HG03064 (cell line): ENCODE data around the gene TRPC4AP.

Source experiments
- ATAC-seq: cut with Tn5 transposase; IDR thresholded peaks from one replicate; pipeline ENCODE4 v1.9.1; 2021; ENCODE audit warnings: low read depth; ENCODE audit not compliant: unreplicated experiment

TRPC4AP gene

DNA sequence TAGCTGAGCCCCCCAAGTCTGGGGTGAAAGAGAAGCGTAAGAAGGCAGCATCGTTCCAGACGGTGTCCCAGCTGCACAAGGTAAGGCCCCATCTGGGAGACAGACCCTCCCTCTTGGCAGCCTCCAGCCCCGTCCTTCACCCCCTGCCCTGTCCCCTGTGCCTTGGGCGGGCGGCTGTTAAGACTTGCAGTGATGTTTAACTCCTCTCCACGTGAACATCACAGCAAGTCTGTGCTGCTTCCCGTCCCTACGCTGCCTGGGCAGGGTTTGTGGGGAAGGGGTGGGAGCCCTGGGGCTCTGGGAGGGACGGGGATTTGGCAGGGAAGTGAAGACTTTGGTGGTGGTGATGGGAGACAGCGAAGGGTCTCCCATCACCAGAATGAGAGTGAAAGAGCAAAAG lies 102.4 kb downstream of the TRPC4AP start:
- ATAC-seq, result no peak

DNA sequence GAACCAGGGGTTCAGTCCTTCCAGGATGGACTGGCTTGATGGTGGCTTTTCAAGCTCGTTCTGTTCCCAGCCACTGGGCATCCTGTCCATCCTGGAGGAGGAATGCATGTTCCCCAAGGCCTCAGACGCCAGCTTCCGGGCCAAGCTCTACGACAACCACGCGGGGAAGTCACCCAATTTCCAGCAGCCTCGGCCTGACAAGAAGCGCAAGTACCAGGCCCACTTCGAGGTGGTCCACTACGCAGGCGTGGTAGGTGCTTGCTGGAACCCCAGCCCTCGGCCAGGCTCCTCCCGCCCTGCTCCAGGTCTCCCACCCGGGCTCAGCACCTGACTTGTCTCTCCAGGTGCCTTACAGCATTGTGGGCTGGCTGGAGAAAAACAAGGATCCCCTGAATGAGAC lies 102.9 kb downstream of the TRPC4AP start:
- ATAC-seq, result no peak

DNA sequence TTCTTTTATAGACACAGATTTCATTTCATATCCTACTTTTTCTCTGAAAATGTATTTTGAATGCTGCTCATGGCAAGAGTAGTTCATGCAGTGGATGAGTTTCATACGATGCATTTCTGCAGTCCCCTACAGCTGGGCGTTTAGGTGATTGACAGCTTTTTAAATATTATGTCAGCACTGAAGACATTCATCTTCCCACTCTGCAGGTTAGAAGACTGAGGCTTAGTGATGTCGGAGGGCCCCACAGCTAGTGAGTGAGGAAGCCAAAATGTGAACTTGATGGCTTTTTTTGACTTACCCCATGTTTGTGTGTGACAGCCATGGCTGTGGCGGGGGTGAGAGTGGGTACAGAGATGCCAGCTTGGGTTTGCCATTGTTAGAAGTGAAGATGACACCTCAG lies 103.5 kb downstream of the TRPC4AP start:
- ATAC-seq, result no peak

DNA sequence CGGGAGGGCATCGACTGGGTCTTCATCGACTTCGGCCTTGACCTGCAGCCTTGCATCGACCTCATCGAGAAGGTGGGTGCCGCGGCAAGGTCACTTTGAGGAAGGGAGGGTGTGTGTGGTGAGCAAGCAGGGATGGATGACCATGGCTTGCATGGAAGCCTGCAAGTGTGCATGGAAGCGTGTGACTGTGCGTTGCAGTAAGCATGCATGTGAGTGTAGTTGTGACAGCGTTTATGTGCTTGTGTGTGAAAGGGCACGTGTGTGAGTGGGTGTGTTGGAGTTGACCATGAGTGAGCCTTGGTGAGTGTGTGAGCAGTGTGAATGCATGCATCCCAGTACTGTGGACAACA lies 104.4 kb downstream of the TRPC4AP start:
- ATAC-seq, result no peak

DNA sequence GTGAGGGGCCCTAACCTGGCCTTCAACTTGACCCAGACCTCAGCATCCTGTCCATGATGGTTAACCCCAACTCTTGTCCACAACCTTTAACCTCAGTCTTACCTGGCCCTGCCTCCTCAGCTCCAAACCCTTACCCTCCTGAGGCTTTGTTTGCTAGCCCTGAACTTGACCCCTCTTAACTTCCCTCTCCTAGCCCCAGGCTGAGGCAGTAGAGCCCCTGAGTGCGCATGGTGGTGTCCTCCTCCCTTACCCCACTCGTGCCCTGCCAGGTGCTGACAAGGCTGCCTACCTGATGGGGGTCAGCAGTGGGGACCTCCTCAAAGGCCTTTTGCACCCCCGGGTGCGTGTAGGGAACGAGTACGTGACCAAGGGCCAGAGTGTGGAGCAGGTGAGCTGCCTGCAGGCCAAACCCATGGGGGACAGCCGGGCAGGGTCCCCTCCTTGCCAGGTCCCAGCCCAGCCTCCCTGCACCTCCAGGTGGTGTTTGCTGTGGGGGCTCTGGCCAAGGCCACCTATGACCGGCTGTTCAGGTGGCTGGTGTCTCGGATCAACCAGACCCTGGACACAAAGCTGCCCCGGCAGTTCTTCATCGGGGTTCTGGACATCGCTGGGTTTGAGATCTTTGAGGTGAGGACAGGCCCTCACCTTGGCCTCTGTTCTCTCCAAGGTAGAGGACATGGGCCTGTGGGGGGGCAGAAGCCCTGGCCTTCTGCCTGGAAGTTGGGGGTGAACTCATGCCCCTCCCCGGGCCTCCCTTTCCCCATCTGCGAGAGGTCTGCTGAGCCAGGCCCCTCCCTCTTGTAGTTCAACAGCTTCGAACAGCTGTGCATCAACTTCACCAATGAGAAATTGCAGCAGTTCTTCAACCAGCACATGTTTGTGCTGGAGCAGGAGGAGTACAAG lies 105.1 kb downstream of the TRPC4AP start:
- no peak for ATAC-seq

DNA sequence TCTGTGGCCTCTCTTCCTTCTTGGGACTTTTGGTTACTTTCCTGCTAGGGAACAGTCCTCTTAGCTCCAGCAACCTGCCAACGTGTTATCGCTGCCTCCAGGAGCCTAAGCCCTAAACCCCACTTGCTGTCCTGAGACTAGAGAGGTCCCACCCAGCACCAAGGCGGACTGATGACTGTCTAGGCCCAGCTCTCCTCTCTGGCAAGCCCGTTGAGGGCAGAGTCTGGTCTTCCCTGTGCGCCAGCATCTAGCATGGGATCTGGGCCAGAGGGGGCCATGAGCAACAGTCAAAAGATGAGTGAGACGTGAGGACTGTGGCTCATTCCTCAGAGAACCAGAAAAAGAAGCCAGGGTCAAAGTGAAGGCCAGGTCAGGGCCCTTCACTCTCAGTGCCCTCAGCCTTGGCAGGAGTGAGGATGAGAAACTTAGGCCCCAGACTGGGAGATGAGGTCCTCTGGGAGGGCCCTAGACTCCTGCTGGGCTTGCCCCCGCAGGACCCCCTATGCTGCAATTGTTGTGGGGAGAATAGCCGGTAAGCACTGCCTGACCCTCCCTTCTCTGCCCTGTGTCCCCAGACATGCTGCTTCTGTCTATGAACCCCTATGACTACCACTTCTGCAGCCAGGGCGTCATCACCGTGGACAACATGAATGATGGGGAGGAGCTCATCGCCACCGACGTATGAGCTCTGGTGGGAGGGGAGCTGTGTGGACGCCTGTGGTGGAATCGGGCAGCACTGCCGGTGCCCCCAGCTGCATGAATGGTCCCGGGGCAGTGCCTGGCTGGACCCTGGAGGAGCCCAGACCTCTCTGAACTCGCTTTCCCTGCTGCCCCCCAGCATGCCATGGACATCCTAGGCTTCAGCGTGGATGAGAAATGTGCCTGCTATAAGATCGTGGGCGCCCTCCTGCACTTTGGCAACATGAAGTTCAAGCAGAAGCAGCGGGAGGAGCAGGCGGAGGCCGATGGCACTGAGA lies 106.0 kb downstream of the TRPC4AP start:
- no peak for ATAC-seq

DNA sequence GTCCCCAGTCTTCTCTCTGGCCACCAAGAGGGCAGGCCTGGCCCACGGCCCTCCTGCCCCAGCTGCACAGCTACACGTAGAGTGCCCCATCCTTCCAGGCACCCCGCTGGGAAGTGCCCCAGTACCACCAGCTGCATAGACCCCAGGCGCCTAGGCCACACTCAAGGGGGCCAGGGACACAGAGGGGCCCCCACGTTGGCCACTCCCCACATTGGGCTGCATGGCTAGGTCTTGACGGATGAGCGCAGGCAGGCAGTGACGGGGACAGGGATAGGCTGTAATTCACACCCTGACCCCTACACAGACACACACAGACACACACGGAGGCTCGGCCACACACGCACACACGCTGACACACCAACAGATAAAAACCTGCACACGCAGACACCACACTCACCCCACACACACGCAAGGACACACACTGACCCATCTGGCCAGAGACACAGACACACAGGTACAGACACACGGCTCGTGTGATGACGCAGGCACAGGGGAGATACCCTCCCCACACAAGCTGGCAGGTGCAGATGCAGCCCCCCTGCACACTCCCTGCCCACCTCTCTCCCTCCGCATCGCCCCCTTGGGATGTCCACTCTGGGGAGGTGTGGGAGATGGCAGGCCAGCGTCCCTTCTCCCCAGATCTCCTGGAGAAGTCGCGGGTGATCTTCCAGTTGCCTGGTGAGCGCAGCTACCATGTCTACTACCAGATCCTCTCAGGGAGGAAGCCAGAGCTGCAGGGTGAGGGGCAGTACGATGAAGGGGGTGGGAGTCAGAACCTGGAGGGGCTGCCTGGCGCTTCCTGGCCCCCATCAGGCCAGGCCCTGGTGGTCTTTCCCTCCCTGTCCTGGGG lies 106.9 kb downstream of the TRPC4AP start:
- ATAC-seq, result no peak

DNA sequence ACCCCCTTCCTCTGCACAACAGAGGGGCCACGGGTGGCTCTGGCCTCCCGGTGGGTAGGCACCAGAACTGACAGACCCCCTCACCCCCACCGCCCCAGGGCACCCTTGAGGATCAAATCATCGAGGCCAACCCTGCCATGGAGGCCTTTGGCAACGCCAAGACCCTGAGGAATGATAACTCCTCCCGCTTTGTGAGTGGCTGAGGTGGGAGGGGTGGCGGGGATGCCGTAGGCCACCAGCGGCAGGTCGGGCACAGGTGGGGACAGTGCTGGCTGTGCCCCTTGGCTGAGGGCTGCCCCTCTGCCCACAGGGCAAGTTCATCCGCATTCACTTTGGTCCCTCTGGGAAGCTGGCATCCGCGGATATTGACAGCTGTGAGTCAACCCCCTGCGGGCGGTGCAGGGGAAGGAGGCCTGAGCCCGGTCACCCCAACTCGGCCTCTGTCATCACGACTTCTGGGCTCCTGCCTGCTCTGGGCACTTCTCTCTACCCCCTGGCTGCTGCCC lies 107.8 kb downstream of the TRPC4AP start:
- ATAC-seq, result no peak

DNA sequence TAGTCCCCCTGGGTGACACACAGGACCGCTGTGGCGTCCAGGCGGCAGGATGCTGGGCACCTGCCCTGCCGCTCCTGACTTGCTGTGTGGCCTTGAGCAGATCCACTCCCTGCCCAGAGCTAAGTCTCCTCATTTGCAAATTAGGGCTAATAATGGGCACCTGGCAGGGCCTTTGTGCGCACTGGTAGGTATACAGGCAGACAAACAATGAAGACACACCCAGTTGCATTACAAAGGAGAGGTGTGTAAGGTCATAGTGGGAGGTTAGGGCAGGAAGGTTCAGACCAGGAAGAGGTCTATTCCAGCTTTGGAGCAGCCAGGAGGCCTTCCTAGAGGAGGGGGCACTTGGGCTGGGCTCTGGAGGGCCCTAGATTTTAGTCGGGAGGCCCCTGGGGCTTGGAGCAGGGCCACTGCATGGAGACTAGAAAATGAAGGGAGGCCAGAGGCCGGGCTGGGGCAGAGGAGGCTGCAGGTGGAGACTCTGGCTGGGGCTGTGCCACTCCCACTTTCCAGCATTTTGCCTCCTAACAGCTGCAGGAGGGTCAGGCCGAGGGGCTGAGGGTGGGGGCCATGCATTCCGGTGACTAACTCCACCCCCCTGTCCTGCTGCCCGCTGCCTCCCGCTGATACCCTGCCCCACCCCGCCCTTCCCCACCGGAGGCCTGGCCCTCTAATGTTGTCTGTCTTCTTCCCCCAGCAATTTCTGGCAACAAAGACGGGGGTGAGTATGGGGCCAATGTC lies 108.4 kb downstream of the TRPC4AP start:
- no peak for ATAC-seq

DNA sequence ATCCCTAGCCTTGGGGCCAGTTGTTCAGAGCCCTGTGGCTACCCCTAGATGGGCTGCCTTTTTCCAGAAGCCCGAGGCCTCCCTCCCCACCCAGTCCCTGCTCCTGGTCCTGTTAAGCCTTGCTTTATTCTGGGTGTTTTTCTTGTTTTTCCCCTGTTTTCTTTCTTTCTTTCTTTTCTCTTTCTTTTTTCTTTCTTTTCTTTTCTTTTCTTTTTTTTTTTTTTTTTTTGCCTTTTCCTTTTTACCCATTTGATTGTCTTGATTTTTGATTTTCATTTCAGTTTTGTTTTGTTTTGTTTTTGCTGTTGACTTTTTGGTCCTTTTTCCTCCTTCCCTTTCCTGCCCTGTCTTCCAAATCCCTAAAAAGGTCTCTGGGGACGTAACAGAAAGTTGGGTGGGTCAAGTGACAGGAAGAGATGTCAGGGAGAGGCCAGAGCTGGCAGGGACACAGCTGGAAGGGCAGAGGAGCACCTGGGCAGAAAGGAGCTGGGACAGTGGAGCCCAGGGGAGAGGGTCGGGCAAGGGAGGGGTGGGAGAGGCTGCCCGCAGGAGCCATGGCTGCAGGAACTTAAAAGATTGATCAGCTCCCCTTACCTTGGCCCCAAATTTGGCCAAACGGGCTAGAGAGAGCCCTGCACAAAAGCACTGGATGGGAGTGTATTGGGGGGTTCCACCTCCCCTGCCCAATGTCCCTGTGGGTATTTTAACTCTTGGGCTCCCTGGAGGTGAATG lies 109.4 kb downstream of the TRPC4AP start:
- ATAC-seq, result no peak

DNA sequence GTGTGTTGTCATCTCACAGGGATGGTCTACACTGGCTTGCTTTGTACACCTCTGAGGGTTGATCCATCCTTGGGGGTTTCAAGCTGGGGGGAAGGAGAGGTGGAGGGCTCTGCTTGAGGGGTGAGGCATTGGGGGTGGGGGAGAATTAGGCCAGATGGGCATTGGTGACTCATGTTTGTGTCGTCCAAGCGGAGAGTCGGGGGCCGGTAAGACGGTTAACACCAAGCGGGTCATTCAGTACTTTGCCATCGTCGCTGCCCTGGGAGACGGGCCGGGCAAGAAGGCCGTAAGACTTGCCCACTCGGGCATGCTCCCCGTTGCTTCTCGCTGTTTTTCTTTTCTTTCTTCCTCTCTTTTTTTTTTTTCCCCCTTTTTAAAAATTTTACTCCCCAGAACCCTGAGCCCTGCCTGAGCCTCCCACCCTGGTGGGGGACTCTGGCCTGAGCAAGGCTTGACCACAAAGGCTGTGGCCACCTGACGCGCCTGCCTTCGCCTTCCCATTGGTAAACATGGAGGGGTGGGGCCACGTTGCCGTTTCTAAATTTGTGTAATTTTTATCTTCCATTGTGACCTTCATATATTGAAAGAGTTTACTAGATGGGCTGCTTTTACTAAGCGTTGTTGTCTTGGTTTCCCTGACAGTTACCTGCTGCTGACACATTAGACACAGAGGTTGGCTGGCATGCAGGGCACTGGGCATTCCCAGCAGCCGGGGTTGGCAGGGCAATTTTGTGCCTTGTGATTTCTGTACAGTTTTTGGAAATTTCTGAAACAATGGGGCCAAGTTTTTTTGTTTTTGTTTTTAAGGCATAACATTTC lies 110.1 kb downstream of the TRPC4AP start:
- no peak for ATAC-seq

DNA sequence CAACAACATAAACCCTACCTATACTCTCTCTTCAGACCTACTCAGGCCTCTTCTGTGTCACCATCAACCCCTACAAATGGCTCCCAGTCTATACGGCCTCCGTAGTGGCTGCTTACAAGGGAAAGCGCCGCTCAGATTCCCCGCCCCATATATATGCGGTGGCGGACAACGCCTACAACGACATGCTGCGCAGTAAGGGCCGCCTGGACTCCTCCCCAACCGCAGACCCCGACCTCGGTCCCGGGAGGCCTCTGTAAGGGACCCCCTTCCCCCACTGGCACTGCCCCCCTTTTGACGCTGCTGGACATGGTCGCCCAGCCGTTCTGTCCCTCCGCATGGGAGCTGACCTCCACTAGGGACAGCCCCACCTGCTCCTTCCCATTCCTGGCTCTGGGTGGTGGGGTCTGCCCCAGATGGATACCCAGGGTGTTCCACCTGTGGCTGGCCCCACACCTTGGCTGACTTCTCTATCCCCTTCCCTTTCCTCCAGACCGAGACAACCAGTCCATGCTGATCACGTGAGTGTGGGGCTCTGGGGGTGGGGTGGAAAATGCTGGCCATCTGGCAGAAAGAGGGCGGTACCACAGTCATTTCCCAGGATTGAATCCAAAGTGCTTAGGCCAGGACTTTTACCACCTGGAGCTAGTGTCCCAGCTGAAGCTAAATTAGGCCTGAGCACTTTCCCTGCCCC lies 111.9 kb downstream of the TRPC4AP start:
- ATAC-seq, result no peak

DNA sequence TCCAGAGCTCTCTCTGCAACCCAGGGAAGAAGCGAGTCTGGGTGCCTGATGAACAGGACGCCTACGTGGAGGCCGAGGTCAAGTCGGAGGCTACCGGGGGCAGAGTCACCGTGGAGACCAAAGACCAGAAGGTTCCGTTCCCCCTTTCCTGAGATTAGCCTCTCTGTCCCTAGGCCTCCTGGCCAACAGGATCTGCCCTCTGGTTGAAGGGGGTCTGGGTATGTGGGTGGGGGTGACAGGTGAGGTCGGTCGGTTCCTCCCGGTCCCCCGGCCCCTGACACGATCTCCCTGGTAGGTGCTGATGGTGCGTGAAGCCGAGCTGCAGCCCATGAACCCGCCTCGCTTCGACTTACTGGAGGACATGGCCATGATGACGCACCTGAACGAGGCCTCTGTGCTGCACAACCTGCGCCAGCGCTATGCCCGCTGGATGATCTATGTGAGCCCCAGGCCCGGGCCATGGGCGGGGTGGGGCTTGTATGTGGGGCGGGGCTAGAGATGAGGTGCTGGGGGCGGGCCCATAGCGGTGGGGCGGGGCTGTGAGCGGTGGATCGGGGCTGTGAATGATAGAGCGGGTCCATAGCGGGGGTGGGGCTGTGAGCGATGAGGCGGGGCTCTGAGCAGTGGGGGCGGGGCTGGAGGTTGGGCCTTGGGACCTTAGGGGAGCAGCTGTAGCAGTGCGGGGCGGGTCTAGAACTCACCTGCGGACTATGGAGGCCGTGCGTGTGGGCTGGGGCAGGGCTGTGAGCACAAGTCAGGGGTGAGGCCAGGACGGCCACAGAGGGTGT lies 113.0 kb downstream of the TRPC4AP start:
- ATAC-seq, result no peak

DNA sequence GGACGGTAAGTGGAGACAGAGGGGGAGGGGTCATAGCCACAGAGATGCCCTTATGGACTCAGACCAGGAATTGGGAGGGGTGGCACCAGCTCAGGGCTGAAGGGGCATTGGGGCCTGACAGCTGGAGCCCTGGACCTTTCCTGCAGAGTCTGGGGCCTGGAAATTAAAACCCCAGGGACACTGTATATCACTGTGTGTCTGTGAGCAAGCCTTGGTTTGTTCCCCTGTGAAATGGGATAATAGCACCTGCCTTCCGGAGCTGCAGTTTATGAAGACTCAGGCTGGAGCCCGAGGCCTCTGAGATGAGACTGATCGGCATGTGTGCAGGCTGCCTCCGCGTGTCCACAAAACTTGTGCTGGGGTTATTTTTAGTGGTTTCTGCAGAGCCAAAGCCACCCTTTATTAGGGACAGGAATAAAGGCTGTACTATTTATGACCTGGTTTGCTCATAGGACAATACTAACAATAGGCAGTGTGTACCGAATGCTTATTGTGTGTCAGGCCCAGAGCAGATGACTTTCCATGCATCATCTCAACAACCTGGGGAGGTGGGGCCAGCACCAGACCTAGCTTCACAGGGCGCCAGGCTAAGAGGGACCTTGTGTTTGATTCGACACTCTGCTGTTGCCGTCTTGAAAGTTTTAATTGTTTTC lies 114.4 kb downstream of the TRPC4AP start:
- ATAC-seq, result no peak

DNA sequence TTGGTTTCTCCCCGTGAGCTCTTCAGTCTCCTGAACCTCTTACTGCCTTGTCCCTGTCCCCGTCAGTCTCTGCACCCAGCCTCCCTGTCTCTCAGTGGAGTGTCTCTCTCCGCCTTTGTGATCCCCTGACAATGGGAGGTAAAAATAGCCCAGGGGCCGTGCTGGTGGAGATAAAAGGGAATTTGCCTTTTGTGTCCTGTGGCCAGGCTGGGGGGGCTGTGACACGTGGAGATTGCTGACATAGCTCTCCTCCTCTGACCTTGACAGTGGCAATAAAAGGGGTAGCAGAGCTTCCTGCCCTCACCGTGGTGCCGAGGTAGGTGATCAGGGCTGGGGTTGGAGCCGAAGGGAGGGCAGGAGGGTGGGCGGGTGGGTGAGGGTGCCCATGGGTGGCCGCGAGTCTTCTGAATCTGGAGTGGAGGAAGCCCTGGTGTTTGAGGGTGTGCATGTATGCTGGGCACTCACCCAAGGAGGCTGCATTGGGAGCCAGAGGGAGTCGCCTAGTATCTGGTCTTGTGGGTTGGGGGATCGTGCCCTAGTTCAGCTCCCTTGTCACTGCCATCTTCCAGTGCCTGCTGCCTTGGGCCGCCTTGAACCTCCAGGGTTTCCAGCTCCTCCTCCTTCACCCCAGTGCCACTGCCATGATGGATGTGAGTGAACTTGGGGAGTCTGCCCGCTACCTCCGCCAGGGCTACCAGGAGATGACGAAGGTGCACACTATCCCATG lies 115.1 kb downstream of the TRPC4AP start:
- no peak for ATAC-seq

DNA sequence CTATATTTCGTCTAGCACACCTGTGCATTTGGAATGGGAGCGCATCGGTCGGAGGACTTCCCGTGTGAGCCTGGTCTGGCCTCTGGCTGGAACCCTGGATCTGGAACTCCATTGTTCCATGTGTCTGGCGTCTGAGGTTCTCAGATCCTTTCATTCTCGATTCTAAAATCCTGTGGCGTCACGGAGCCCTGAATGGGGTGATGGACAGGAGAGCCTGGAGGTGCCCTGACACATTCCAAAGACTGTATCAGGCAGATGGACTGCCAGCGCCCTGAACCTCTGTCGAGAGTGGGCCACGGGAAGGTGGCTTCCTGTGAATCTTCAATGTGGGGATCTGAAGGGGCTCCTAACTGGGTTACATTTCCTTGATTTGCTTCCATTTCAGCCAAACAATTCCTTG lies 116.3 kb downstream of the TRPC4AP start:
- ATAC-seq, result no peak
